Measurements from ENCODE around the gene SPATC1L.

SPATC1L gene

DNA sequence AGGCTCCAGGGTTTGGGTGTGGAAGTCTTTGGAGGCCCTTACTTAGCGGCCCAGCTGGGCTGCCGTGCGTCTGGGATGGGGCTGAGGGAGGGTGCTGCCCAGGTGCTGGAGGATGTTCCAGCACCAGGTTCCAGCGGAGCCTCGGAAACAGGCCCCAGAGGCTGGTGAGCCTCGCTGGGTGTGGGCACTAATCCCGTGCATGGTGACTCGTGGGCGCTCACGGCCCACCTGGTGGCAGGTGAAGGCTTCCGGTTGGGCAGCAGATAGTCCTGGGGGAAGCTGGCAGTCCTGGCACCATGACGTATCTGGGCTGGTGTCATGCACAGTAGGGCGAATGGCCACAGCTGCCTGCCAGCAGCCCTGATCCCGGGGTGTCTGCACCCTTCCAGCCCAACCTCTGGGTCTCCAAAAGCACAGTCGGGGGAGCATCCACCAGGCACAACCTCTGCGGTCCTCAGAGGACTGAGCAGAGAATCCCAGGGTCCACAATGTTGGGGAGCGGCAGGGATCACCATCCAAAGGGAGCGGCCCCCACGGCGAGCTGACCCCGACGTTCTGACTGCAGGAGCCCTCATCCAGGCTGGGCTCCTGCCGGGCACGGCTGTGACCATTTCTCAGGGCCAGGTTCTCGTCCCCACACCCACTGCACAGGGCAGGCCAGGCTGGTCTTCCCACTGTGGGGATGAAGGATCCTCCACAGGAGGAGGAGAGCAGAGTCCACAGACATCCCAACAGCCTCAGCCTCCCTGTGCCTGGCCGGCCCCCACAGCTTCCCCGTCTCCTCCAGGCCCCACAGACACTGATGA is 54.2 kb downstream of the SPATC1L start:
- DNase-seq = no peak

DNA sequence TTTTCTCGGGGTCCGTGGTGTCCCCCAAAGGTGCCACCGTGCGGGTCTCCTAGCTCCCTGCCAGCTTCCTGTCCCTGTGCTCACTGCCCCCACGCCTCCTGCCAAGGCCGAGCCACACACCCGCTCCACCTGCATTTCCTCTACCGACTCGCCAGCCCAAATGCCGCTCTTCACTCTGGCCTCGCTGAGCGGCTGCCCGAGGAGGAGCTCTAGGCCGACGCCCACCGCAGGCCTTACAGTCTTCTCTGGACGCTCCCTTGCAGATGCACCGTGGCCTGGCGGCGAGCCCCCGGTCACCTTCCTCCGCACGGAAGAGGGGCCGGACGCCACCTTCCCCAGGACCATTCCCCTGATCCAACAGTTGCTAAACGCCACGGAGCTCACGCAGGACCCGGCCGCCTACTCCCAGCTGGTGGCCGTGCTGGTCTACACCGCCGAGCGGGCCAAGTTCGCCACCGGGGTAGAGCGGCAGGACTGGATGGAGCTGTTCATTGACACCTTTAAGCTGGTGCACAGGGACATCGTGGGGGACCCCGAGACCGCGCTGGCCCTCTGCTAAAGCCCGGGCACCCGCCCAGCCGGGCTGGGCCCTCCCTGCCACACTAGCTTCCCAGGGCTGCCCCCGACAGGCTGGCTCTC is 55.2 kb downstream of the SPATC1L start:
- DNase-seq = no peak

DNA sequence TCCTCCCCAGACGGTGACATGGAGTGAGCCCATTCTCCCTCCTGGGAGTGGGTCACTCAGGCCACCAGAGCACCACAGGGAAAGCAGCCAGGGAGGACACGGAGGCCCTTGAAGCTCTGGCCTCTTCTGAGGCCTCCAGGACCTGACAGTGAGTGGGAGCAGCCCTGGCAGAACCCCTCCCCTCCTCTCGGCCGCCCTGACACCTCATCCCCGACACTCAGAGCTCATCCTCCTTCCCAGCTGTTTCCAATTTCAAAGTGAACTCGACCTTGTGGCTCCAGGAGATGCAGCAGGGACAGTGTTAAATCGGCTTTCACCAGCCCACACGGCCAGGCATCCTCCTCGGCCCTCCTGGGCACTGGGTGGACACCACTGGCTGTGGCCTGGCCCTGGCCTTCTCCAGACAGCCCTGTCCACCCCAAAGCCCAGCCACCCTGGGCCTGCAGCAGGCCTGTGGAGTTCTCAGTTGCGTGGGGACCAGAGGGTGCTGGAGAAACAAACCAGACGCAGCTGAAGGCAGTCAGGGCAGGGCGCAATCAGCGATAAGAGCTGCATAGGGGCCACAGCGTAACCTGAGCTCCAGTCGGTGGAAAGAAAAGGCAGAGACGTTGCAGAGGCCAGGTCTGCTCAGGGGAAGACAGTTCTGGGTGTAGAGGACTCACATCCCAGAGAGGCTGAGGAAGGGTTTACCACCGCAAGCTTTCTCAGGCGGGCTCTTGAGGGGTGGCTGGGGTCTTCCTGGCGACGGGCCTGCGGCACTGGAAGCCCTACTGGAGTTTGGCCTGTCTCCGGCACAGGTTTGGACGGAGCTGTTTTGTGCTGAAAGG is 55.9 kb downstream of the SPATC1L start:
- no peak for DNase-seq

DNA sequence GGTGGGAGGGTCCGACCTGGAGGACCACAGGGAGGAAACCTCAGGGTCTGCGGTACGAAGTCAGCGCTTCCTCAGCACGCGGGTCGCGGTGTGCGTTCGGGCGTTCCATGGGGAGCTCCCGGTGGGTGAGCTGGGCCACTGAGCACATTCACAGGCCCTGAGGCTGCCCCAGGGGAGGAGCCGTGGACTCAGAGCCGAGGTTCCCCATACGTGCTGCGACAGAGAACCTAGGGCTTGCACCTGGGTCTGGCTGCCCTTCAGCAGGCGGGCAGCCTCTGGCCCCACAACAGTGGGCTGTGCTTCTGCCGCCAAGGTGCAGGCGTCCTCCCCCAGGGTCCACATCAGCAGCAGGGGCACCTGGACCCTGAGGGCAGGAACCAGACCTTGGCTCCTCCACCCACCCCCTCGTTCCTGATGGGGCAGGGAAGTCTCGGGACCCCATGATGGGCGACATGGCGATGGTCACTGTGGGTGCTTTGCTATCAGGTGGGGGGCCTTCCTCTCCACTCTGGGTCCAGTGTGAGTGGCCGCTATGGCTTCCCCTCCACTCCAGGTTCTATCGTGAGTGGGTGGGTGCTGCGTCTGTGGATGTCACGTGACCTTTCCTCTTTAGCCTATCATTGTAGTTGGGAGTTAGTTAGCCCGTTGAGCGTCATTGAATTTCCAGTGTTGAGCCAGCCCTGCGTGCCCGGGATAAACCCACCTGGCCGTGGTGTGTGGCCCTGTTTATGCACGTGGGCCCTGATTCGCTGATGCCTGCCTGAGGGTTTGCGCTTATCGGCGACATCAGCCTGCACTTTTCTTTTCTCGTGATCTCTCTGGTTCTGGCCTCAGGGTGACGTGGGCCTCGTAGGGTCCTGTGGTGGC is 56.8 kb downstream of the SPATC1L start:
- DNase-seq = no peak

DNA sequence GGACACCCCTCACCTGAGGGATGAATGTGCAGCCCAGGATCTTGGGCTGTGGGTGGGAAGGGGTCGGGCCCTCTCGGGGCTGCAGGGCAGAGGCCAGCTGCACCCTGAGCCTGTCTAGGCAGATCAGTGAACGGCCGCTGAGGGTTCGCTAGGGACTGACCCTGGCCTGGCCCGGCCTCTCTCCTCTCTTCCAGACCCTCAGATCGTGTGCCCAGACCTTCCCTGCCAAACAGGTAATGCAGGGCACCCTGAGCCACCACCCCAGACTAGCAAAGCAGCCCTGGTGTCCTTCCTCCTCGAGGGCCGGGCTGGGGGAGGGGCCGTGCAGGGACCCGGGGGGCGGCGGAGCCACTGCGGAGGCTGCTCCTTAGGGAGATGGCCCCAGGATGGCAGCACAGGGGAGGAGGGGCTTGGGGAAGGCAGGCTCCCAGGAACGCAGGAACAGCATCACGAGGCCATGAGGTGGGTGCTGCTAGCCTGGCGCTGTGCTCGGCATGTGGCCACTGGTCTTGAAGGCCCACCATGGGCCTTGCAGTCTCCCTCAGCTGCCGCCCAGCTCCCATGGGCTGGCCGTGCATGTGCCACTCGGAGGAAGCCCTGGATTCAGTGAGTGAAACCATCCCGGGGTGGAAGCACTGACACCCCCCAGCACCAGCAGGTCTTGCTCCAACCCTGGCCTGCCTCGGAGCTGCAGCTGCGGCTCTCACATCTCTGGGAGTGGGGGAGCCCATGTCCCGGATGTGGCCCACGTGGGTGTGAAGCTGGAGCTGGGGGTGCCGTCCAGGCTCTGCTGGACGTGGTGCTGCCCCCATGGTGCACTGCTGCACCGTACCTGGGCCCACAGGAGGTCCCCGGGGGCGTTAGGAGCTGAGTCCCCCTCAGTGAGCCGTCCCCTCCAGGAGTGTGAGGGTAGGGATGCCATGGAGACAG is 57.7 kb downstream of the SPATC1L start:
- no peak for DNase-seq

DNA sequence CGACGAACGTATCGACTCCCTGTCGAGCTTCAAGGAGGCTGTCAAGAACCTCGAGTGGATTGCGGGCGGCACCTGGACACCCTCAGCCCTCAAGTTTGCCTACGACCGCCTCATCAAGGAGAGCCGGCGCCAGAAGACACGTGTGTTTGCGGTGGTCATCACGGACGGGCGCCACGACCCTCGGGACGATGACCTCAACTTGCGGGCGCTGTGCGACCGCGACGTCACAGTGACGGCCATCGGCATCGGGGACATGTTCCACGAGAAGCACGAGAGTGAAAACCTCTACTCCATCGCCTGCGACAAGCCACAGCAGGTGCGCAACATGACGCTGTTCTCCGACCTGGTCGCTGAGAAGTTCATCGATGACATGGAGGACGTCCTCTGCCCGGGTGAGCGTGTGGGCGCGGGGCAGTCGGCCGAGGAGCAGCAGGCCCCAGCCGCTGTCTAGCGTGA is 58.4 kb downstream of the SPATC1L start:
- no peak for DNase-seq

DNA sequence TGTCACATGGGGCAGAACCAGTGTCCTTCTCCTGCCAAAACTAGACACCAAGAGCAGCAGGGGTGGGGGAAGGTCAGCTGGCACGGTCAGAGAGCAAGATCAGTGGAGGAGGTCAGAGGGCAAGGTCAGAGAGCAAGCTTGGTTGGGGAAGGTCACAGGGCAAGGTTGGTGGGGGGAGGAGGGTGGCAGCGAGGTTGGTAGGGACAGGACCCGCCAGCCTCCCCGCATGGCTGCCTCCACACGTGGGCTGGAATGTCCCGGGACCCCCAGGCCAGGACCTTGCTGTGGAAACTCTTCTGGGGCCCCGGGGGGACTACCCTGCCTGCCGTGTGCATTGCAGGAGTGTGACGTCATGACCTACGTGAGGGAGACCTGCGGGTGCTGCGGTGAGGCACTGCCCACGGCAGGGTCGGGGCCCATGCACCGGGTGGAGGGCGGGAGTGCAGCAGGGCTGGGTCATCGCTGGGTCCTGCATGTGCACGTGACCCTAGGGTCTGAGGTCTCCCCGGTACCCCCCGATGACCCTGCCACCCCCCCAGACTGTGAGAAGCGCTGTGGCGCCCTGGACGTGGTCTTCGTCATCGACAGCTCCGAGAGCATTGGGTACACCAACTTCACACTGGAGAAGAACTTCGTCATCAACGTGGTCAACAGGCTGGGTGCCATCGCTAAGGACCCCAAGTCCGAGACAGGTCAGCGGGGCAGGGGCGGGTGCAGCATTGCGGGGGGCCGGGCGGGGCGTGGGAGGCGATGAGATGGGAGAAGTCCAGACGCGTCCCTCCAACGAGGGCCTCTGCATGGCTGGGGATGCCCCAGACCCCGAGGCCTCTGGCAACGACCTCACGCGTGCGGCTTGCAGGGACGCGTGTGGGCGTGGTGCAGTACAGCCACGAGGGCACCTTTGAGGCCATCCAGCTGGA is 59.1 kb downstream of the SPATC1L start:
- DNase-seq = no peak

DNA sequence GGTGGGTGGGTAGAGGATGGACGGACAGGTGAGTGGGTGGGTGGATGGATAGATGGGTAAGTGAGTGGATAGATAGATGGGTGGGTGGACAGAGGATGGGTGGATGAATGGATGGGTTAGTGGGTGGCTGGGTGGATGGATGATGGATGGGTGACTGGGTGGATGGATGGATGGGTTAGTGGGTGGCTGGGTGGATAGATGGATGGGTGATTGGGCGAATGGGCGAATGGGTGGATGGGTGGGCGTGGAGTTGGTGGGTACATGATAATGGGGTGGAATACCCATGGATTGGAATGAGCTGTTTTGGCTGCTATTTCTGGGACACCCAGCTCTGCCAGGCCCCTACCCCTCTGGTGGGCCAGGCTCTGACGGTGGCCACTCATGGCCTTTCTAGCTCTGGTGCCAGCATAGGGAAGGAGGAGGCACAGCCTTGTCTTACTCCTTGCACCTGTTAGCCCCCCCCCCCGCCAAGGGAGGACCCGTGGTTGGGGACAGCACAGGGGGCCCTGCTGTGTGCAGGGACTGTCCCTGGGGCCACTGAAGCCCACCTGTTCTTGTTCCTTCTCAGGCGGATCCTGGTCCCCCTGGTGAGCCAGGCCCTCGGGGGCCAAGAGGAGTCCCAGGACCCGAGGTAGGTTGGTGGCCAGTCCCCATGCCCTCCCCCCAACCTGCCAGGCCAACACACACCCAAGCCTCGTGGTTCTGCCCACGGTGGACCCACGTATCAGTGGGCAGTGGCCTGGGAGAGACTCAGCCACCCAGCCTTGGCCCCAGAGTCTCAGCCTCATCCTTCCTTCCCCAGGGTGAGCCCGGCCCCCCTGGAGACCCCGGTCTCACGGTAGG is 60.0 kb downstream of the SPATC1L start:
- DNase-seq = no peak

DNA sequence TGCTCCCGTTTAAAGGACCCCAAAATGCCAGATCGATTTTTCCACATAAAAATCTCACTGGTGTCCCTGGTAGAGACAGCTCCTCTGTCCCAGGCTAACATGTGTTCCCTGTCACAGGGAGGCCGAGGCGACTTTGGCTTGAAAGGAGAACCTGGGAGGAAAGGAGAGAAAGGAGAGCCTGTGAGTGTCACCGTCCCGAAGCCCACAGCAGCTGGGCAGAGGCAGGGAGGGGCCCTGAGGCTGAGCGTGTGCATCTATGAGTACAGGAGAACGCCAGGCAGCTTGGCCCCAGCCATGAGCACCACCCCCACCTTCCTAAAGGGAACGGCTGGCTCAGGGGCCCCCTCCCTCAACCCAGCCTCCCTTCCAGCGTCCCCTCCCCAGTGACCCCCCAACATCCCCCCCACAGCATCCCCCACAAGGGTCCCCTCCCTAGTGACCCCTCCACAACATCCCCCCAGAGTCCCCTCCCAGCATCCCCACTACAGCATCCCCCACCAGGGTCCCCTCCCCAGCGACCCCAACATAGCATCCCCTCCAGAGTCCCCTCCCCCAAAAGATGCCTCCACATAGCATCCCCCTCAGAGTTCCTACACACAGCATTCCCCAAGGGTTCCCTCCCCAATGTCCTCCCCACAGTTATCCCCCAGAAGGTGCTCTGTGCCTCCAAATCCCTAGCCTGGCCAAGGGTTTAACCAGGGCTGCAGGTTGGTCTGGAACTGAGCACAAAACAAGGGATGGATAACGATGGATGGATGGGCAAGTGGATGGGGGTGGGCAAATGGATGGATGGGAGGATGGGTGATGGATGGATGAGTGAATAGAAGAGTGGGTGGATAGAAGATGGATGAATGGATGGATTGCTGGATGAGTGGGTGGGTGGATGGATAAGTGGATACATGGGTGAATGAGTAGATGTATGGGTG is 61.2 kb downstream of the SPATC1L start:
- DNase-seq = no peak

DNA sequence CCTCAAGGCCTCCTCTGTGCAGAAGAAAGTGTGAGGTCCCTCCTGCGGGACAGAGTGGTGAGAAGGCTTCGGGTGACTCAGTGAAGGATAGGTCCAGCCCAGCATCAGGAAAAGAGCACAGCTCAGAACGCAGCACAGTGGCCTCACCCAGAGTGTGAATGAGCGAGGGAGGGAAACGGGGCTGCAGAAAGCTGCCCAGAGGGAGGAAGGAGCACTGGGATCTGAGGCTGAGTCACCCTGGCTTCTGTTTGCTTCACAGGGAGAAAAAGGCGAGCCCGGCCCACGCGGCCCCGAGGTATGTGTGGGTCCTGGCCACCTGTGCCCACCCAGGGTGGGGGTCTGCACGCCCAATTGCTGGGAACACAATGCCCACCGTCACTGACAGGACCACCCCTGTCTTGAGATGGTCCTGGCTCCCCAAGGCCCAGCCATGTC is 62.0 kb downstream of the SPATC1L start:
- no peak for DNase-seq

DNA sequence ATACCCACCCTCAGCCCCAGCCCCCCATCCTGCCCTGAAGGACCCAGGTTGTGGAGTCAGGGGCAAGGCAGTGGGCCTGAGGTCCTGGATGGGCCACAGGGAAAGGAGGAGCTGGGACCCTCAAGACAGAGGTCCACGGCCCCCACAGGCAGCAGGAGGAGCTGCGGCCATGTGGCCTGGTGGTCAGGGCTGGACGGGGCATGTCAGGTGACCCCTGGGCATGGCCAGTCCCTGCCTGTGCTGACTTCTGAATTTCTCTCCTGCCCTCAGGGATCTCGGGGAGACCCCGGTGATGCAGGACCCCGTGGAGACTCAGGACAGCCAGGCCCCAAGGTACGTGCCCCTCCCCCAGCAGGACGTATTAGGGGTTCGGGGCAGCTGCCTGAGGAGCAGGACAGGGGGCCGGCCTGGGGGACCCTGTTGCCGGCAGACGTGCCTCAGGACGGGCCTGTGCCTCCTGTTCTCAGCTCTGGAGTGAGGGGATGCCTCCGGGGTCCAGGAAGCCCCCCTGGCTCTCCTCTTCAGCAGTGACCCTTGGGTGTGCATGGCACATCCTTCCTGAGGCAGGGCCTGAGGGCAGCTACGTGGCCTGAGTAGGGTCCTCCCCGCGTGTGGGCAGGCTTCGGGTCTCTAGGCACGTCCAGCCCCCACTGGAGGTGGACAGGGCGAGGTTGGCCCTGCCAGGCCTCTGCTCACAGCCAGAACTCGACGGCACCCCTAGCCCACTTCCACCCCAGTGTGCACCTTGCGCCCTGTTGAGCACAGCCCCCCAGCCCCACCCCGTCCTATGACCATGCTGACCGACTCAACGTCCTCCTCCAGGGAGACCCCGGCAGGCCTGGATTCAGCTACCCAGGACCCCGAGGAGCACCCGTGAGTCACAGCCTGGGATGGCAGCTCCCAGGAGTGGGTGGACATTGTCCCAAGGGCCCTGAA is 62.7 kb downstream of the SPATC1L start:
- no peak for DNase-seq

DNA sequence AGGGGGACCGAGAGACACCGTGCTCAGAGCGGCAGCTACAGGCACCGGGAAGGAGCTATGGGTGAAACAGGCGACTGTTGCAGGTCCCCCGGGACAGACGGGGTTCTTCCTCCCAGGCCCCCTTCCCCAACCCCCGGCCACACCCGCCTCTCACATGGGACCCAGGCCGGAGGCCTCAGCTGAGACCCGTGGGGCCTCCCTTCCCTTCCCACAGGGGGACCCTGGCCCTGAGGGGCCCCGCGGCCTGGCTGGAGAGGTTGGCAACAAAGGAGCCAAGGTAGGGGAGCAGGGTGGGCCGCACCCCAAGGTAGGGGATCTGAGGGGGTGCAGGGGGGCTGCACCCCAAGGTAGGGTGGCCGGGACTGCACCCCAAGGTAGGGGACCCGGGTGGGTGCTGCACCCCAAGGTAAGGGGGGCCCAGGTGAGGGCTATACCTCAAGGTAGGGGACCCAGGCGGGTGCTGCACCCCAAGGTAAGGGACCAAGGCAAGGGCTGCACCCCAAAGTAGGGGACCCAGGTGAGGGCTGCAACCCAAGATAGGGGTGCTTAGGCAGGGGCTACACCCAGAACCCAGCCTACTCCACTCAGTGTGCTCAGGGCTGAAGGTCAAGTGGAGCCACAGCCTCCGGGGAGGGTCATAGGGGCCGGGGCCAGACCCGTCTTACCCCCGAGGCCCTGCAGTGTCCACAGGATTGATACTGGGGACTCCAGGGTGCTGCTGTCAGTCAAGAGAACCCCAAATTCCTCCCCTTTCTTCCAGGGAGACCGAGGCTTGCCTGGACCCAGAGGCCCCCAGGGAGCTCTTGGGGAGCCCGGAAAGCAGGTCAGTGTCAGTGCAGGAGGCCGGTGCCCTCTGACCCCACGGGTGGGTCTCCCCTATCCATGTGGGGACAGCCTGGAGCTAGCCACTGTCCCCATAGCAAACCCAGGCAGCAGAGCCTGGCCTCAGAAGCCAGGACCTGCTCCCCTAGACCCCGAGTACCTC is 63.7 kb downstream of the SPATC1L start:
- no peak for DNase-seq

DNA sequence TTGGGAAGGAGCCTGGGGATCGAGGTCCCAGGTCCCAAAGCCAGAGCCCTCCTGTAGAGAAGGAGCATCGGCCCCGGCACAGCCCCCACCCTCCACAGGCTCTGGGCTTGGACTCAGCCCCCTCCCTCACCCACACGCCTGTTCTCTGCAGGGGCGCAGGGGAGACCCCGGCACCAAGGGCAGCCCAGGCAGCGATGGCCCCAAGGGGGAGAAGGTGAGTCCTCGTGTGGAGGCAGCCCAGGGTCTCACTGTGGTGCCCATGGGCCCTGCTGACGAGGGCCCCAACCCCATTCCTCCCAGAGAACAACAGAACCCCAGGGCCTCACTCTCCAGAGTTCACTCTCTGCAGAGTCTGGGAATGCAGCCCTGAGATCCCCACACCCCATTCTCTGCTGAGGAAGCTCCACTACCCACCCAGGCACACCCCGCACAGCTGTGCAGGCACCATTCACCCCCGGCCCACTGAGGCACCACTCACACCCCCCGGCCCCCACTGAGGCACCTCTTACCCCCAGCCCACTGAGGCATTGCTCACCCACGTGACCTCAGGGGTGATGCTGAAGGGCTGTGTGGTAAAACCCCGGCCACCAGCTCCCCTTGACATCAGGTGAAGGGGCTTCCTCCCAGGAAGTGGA is 64.5 kb downstream of the SPATC1L start:
- DNase-seq = no peak

DNA sequence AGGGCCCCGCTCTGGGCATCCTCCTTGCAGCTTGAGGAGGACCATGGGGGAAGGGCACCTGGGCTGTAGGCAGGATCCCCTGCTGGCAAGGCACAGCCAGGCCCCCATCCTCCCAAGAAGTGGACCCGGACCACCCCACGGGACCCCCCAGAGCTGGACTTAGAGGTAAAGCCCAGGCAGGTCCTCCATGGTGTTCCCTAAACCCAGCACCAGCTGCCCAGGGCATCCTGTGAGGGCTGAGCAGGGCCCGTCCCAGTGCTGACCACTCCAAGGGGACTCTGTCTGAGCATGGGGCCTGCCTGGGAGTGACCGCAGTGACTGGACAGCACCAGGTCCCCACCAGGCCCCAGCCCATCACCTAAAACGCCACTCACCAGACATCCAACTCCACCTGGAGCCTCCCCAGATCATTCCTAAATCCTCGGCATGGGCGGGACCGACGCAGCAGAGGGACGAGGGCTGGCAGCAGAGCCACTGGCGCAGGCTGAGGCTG is 65.1 kb downstream of the SPATC1L start:
- DNase-seq = no peak

Measured in RPMI8226 (cell line).